ENCODE measurements around the gene SART1.

The SART1 gene

GRCh38 chr11:65961267-65962140 is at the start of gene SART1:
TSS of gene SART1 (plus strand) at chr11:65961734. CDS start at chr11:65961781, 47 bp downstream.
- peak; percentile 93 for DNase-seq (ENCODE audit: low read depth)

GRCh38 chr11:65912845-65913244 is 48.7 kb upstream of the SART1 start:
- no peak for DNase-seq (ENCODE audit: low read depth)

GRCh38 chr11:65915101-65915820 is 46.3 kb upstream of the SART1 start:
- DNase-seq (ENCODE audit: low read depth), result no peak

GRCh38 chr11:65915821-65916251 is 45.7 kb upstream of the SART1 start:
- no peak for DNase-seq (ENCODE audit: low read depth)

DNA sequence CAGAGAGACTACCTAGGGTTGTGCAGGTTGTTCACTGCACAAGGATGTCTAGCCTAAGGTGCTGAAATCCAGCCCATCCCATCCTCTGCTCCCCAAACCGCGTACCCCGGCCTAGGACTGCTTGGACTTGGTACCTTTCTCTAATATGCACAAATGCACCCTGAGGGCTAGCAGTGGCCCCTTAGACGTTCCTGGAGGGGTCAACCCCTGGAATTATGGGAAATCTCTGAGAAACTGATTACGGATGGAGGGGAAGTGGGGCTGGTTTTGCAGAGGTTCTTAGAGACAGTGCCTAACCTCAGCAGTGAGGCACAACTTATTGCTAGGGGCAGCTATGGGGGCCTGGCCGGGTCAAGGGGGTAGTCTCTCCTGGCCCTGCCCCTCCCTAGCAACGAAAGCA is 45.1 kb upstream of the SART1 start:
- DNase-seq (ENCODE audit: low read depth), result no peak

DNA sequence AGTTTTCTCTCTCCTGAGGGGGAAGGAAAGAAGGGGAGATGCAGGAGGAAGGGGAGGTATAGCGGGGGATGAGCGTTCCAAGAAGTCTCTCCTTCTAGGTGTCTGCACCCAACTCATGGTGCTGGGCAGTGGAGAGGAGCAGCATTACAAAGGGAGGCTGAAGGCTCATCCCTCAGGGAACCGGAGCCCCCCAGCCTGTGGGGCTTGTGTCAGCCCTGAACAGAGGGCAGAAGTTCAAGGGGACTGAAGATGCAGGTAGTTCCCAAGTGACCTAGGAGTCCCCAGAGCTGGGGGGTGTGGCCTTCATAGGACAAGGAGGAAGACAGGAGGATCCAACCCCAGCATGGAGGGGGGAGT is 44.5 kb upstream of the SART1 start:
- no peak for DNase-seq (ENCODE audit: low read depth)

DNA sequence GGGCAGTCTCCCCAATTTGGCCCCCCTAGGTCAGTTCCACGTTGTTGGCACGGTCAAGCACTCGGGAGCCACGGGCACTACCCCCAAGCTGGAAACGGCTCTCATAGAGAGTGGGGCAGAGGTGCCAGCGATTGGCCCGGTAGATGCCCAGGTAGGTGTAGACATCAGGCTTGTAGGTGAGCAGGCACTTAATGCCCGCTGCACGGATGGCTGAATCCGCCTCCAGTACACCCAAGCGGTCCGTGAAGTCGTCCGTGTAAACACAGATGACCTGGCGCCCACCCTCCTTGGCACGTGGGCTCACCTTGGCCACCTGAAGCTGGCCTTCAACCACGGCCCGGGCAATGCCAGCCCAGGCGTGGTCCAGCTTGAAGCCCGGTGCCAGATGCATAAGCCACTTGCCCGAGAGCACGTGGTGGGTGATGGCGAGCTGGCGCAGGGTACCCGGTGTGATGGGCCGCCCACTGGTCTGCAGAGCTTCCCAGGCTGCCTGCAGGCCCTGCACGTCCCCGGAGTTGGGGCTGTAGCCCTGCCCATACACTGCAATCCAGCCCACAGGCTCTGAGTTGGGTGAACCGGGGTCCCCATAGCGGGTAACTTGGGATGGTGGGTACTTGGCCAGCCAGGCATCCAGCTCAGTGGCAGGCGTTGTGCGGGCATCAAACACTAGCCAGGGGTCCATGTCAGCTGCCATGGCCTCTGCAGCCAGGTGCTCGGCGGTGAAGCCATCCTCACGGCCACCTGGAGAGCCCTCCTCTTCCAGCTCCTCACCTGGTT is 43.9 kb upstream of the SART1 start:
- DNase-seq (ENCODE audit: low read depth), result no peak

DNA sequence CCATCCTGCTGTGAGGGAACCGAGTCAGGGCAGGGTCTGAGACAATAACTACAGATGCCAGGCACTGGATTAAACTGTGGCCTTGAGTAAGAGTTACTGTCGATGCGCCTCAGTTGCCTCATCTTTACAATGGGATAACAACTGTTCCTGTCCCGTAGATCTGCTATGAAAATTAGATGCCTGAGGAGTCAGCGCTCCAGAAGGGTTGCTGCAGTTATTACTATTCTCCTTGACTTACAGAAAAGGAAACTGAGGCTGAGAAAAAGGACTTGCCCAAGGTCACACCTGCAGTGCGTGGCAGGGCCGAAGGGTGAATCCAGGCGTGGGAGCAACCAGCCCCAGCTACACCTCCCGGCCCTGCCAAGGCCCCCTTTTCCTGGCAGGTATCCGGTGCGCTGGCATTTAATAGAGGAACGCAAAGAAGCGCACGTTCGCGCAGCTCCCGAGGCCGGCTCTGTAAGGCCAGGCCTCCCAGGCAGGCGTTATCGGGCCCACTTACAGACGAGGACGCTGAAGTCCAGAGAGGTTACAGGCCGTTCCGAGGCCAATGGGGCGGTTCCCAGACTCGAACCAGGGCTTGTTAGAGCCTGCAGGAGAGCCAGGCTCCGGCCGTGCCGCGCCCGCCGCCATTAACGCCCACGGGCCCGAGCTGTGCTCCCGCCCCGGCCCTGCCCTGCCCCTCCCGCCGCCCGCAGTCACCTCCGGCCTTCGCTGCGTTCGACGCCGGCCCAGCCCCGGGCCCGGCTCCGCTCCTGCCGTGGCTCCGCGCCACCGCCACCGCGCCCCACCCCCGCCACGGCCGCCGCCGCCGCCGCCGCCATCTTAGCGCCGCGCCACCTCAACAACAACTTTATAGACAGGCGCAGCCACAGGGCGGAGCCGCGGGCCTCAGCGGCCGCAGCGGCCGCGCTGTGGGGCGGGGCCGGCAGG is 43.1 kb upstream of the SART1 start, which contains the start of gene C11orf68:
TSS of gene C11orf68 (minus strand) at position 852 of the 930 bp plus-strand sequence. CDS start at position 821, 31 bp downstream.
- DNase-seq (ENCODE audit: low read depth), result no peak

- DNase-seq (ENCODE audit: low read depth), result peak; percentile 99
Measured at GRCh38 chr11:65919141-65919572, 42.4 kb upstream of the SART1 start, which contains the start of gene DRAP1. TSS of gene DRAP1 (plus strand) at chr11:65919426. CDS start at chr11:65919502, 76 bp downstream.

DNA sequence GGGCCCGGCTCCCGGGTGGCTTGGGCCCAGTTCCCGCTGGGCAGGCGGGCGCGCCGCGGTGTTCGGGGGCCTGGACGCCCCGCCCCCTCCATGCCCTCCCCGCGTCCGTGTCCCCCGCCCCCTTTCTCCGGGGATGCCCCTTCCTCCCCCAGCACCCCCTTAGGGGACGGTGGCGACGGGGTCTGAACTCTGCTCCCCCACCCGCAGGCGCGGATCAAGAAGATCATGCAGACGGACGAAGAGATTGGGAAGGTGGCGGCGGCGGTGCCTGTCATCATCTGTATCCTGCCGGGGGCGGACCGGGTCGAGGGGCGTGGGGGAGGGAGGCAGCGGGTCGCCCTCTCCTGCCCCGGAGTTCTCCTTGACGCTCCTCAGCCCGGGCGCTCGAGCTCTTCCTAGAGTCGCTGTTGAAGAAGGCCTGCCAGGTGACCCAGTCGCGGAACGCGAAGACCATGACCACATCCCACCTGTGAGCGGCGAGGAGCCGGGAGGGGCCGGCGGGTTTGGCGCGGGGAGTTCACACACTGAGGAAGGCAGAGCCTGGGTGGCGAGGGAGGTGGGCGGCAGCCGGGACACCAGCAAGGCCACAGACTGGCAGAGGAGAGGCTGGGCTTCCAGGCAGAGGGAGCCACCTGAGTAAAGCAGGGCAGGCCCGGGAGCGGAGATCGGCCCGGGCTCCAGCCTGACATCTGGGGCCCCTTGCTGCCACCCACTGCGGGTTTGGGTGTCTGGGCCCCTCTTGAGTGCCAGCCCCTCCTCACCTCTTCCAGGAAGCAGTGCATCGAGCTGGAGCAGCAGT is 41.8 kb upstream of the SART1 start:
- peak; percentile 57 for DNase-seq (ENCODE audit: low read depth)

DNA sequence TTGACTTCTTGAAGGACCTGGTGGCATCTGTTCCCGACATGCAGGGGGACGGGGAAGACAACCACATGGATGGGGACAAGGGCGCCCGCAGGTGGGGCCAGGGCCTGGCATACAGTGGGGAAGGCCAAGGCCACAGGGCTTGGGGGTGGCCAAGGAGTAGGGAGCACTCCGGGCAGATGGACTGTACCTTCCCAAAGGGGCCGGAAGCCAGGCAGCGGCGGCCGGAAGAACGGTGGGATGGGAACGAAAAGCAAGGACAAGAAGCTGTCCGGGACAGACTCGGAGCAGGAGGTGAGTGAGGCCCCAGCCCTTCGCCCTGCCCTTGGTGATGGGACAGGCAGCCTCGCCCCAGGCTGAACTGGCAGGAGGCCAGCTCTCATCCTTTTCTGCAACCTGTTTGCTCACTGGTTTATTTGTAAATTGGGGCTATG is 41.1 kb upstream of the SART1 start:
- no peak for DNase-seq (ENCODE audit: low read depth)

DNA sequence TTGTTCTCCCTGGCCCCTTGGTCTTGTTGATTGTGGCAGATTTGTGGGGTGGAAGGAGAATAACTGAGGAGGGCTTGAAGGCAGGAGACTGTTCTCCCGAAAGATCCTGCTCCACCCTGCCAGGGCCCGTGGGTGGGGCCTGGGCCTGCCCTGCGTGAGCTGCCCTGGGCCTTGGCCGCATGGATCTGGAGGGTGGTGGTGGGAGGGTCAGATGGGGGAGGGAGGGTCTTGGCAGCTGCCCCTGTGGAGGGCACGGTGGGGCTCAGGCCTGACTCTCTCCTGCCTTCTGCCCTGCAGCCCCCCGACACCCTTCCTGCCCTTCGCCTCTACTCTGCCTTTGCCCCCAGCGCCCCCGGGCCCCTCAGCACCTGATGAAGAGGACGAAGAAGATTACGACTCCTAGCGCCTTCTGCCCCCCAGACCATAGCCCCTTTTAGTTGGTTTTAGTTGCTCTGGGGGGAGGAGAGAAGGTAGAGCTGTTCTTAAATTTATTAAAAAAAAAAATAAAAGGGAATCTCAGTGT is 40.4 kb upstream of the SART1 start:
- no peak for DNase-seq (ENCODE audit: low read depth)

- DNase-seq (ENCODE audit: low read depth), result no peak
Measured at GRCh38 chr11:65921876-65922275, 39.7 kb upstream of the SART1 start.

DNA sequence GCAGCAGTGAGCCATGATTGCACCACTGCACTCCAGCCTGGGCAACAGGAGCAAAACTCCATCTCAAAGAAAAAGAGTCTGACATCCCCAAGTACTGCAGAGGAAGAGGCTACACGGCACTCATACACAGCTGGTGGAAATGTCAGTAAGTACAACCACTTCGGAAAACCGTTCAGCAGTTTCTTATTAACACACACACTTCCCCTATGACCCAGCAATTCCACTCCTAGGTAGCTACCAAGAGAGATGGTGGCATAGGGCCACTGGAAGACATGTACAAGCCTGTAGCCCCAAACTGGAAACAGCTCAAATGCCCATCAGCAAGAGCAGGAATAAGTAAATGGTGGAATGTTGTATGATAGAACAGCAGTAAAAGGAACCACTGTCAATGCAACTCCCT is 39.0 kb upstream of the SART1 start:
- no peak for DNase-seq (ENCODE audit: low read depth)

GRCh38 chr11:65925397-65925796 is 36.1 kb upstream of the SART1 start:
- DNase-seq (ENCODE audit: low read depth), result no peak

GRCh38 chr11:65927904-65928397 is 33.6 kb upstream of the SART1 start:
- DNase-seq (ENCODE audit: low read depth), result peak; percentile 57

GRCh38 chr11:65928667-65929066 is 32.9 kb upstream of the SART1 start:
- DNase-seq (ENCODE audit: low read depth), result no peak

DNA sequence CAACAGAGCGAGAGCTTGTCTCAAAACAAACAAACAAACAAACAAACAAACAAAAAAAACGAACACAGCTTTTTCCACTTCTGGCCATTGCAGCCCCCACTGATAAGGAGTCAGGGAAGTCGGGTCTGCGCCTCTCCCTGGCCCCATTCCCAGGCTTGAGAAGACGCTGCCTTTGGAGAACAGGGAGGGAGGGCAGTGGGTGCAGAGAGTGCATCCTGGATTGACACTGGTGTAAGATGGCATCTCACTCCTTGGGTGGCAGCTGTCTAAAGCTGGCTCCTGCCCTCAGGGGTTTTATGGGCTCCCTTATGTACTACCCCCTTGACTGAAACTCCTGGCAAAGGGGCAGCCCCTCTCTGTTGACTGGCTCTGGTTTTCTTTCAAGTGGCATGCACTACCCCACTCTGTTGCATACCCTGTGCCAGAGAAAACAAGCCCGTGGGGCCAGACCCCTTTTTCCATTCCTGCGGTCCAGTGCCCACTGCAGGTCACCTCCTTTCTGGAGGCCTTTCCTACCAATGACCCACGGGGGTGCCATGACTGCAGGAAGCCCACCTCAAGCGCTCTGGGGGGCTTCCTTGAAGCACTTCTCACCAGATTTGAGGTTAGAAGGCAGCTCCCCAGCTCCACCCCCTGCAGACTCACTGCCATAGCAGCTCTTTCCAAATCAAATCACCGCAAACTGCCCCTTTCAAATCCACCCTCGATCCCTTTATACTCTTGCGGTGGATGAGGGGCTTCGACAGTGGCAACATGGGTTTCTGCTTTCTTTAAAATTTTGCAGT is 29.6 kb upstream of the SART1 start:
- no peak for DNase-seq (ENCODE audit: low read depth)

DNA sequence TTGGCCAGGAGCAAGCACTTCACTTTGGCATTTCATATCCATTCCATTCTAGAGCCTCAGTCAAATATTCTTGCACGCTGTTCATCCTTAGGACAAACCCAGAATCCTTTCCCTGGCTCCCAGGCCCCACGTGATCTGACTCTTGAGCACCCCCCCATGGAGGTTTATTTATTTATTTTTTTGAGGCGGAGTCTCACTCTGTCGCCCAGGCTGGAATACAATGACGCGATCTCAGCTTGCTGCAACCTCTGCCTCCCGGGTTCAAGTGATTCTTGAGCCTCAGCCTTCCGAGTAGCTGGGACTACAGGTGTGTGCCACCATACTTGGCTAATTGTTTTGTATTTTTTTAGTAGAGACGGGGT is 29.0 kb upstream of the SART1 start:
- DNase-seq (ENCODE audit: low read depth), result no peak

Data from activated T-helper 9 cell treated with anti-CD3 and anti-CD28 coated beads, Interleukin-2, amount 50 U/mL, for 16 hours (primary cell).